CD14-positive monocyte (primary cell): ENCODE results near the gene CSRP1. TPM values are rescaled to one million over a fixed set of nuclear protein-coding genes. Genes with fewer than 3 reads are reported as not detected.
A peak's percentile ranks its signal among the peaks of the same experiment; 100 is the strongest.

ENCODE experiments used
- DNase-seq, 3 donors: peaks; one replicate each; pipeline ENCODE4 v3.0.0-alpha.2; 2011 to 2022
- H2AFZ ChIP-seq: 2 replicates; pipeline ENCODE4 v1.6.0; 2012; ENCODE audit warnings: mild to moderate bottlenecking, low read depth, low read length, inconsistent platforms; ENCODE audit not compliant: insufficient read depth, poor library complexity, severe bottlenecking
- H3K27ac ChIP-seq, 2 donors: 1 replicate in 1 of 2; 2 replicates in 1 of 2; pipeline ENCODE4 v1.5.1; 2012 to 2013; ENCODE audit warnings: low read length in 2 of 2, control low read depth in 1 of 2, inconsistent platforms in 1 of 2, low read depth in 1 of 2, mild to moderate bottlenecking in 1 of 2
- H3K27me3 ChIP-seq, 2 donors: one replicate each; pipeline versions ENCODE4 v1.6.0 to v1.6.1; 2011 to 2013; ENCODE audit warnings: low read length in 2 of 2; ENCODE audit not compliant: control insufficient read depth in 2 of 2, insufficient read depth in 2 of 2
- H3K36me3 ChIP-seq, 2 donors: replicated peaks in 1 of 2; 1 replicate in 1 of 2; 2 replicates in 1 of 2; pipeline versions ENCODE4 v1.5.1 to v1.6.1; 2012 to 2013; ENCODE audit warnings: low read length in 2 of 2, control low read depth in 1 of 2, inconsistent platforms in 1 of 2, mild to moderate bottlenecking in 1 of 2; ENCODE audit not compliant: insufficient read depth in 2 of 2, control insufficient read depth in 1 of 2
- H3K4me1 ChIP-seq, 2 donors: 1 replicate in 1 of 2; 2 replicates in 1 of 2; pipeline versions ENCODE4 v1.5.1 to v1.6.1; 2012 to 2013; ENCODE audit warnings: low read length in 2 of 2, control low read depth in 1 of 2, inconsistent platforms in 1 of 2, mild to moderate bottlenecking in 1 of 2, moderate library complexity in 1 of 2; ENCODE audit not compliant: insufficient read depth in 2 of 2, control insufficient read depth in 1 of 2
- H3K4me2 ChIP-seq: replicated peaks from 2 replicates; pipeline ENCODE3; 2012; ENCODE audit warnings: low read length, moderate library complexity, mild to moderate bottlenecking; ENCODE audit not compliant: poor library complexity, severe bottlenecking; ENCODE audit errors: extremely low read depth
- H3K4me3 ChIP-seq, 3 experiments: fragments of 200-600 bp in 1 of 3; sonication (generic) in 1 of 3; replicated peaks in 1 of 3; 1 replicate in 2 of 3; 2 replicates in 1 of 3; pipeline ENCODE4 v1.5.1; 2011 to 2013; ENCODE audit warnings: low read length in 3 of 3, mild to moderate bottlenecking in 3 of 3, control low read depth in 2 of 3, low read depth in 2 of 3, inconsistent platforms in 1 of 3, moderate library complexity in 1 of 3
- H3K79me2 ChIP-seq: 2 replicates; pipeline ENCODE4 v1.6.0; 2012; ENCODE audit warnings: mild to moderate bottlenecking, control low read depth, inconsistent platforms, low read length, moderate library complexity; ENCODE audit not compliant: insufficient read depth
- H3K9ac ChIP-seq: 2 replicates; pipeline ENCODE4 v1.6.0; 2017; ENCODE audit warnings: low read length, mild to moderate bottlenecking; ENCODE audit not compliant: insufficient read depth, poor library complexity, severe bottlenecking
- H3K9me3 ChIP-seq, 2 donors: replicated peaks in 1 of 2; 1 replicate in 1 of 2; 2 replicates in 1 of 2; pipeline versions ENCODE4 v1.5.1 to v1.6.1; 2012 to 2013; ENCODE audit warnings: low read length in 2 of 2, control low read depth in 1 of 2; ENCODE audit not compliant: control insufficient read depth in 1 of 2, insufficient read depth in 1 of 2
- H4K20me1 ChIP-seq: 2 replicates; pipeline ENCODE4 v1.6.0; 2012; ENCODE audit warnings: mild to moderate bottlenecking, low read length, control low read depth, moderate library complexity; ENCODE audit not compliant: insufficient read depth
- H3K27ac Mint-ChIP-seq, 7 donors: one replicate each; pipeline ENCODE4 v1.8.0; 2020; ENCODE audit warnings: mild to moderate bottlenecking in 7 of 7, mixed read lengths in 7 of 7, moderate library complexity in 6 of 7, inconsistent platforms in 2 of 7
- H3K27me3 Mint-ChIP-seq, 3 donors: one replicate each; pipeline ENCODE4 v1.8.0; 2021 to 2022; ENCODE audit warnings: low read depth in 3 of 3, mild to moderate bottlenecking in 3 of 3, mixed read lengths in 3 of 3, moderate library complexity in 3 of 3, inconsistent platforms in 1 of 3
- H3K36me3 Mint-ChIP-seq, 2 donors: one replicate each; pipeline ENCODE4 v1.8.0; 2020; ENCODE audit warnings: mixed read lengths in 2 of 2, inconsistent platforms in 1 of 2, mild to moderate bottlenecking in 1 of 2
- H3K4me1 Mint-ChIP-seq: one replicate; pipeline ENCODE4 v1.8.0; 2020; ENCODE audit warnings: mild to moderate bottlenecking, mixed read lengths
- H3K4me3 Mint-ChIP-seq, 2 donors: one replicate each; pipeline ENCODE4 v1.8.0; 2020; ENCODE audit warnings: mild to moderate bottlenecking in 2 of 2, mixed read lengths in 2 of 2, moderate library complexity in 1 of 2
- H3K9me3 Mint-ChIP-seq, 7 donors: one replicate each; pipeline ENCODE4 v1.8.0; 2020 to 2022; ENCODE audit warnings: mixed read lengths in 7 of 7, mild to moderate bottlenecking in 6 of 7, moderate library complexity in 6 of 7, inconsistent platforms in 2 of 7
- CTCF ChIP-seq: fragments of 200-600 bp; IDR thresholded peaks from one replicate; pipeline ENCODE4 v1.8.0; 2022; ENCODE audit warnings: antibody characterized with exemption, mild to moderate bottlenecking
- WGBS: methylation state at CpG from one replicate; pipeline ENCODE4 v1.1.5; 2013; ENCODE audit warnings: missing lambda C conversion rate; ENCODE audit not compliant: insufficient coverage; 5-methylcytosine and 5-hydroxymethylcytosine counted together
- intact Hi-C, 2 donors: fragments of 100-400 bp; cut with micrococcal nuclease; formaldehyde crosslinking; loops; one replicate each; pipeline versions ENCODE4 v1.15.0 to v1.15.1; 2023
- polyA plus RNA-seq, 3 donors: library from polyadenylated mRNA; depleted of rRNA in 1 of 3; unstranded in 2 of 3; stranded (reverse) in 1 of 3; fragments of 300-500 nt in 2 of 3; fragments of >200 nt in 1 of 3; fragmentation: Illumina TruSeq in 2 of 3; gene quantifications; 1 replicate in 2 of 3; 2 replicates in 1 of 3; pipeline ENCODE4 v1.2.3, GENCODE V29; 2012 to 2021

CSRP1 gene
- polyA plus RNA-seq, 3 donors: 87.4 to 111 (median 98.8) TPM

- Histone ChIP-seq H4K20me1 (peaks cover 82% of the 10 kb centered on the region), H2AFZ (no peak overlapping the region), H3K9me3 (no peaks in the 10 kb centered on the region), H3K4me1 (peaks cover 17 to 22% of the 10 kb centered on the region in 2 donors), H3K27me3 (no peaks in the 10 kb centered on the region), H3K79me2 (peaks cover 44% of the 10 kb centered on the region), H3K4me2 (no peak overlapping the region), H3K36me3 (peaks cover 36 to 84% of the 10 kb centered on the region in 2 donors), H3K27ac (no peak overlapping the region), H3K9ac (no peak overlapping the region), H3K4me3 (no peak overlapping the region)
- WGBS: 100% methylated on average over 3 of the region's 8 CpGs
- intact Hi-C loops: loop anchor here in 1 of 2 donors (10.0 kb wide), 1 partner anchor 61 kb away; no protein-coding TSS in a partner anchor
- peaks cover 62 to 78% of the 10 kb centered on the region in 2 donors for H3K36me3 Mint-ChIP-seq
- no peak for DNase-seq
- peaks cover 0 to 9% (median 0%) of the 10 kb centered on the region in 7 donors for H3K9me3 Mint-ChIP-seq
- H3K27me3 Mint-ChIP-seq: peaks cover 0 to 4% (median 3%) of the 10 kb centered on the region in 3 donors
- H3K27ac Mint-ChIP-seq: peak overlapping the region in 1 of 7 donors; percentile 80
- no peak for TF ChIP-seq CTCF
- H3K4me1 Mint-ChIP-seq: peaks cover 28% of the 10 kb centered on the region
- H3K4me3 Mint-ChIP-seq: no peak overlapping the region
Observed at GRCh38 chr1:201496296-201496690, 10.6 kb downstream of the CSRP1 start.

GRCh38 chr1:201495551-201496295, 11.2 kb downstream of the CSRP1 start:
- H4K20me1 ChIP-seq: peaks cover 78% of the 10 kb centered on the region
- Mint-ChIP-seq H3K27me3 (peaks cover 0 to 6% (median 4%) of the 10 kb centered on the region in 3 donors), H3K36me3 (peaks cover 62 to 78% of the 10 kb centered on the region in 2 donors), H3K9me3 (peaks cover 0 to 9% (median 0%) of the 10 kb centered on the region in 7 donors), H3K4me3 (no peak overlapping the region), H3K4me1 (peaks cover 33% of the 10 kb centered on the region), H3K27ac (peak overlapping the region in 1 of 7 donors; percentile 40)
- TF ChIP-seq CTCF: no peak
- H3K36me3 ChIP-seq: peaks cover 36 to 78% of the 10 kb centered on the region in 2 donors
- H3K9me3 ChIP-seq: no peaks in the 10 kb centered on the region
- H3K4me2 ChIP-seq: no peak overlapping the region
- H3K27me3 ChIP-seq: no peaks in the 10 kb centered on the region
- intact Hi-C loops: loop anchor here in 1 of 2 donors (10.0 kb wide), 1 partner anchor 61 kb away; no protein-coding TSS in a partner anchor
- no peak overlapping the region for H3K27ac ChIP-seq
- peaks cover 23 to 28% of the 10 kb centered on the region in 2 donors for H3K4me1 ChIP-seq
- H3K4me3 ChIP-seq: no peak overlapping the region
- H3K9ac ChIP-seq: no peak overlapping the region
- DNase-seq: no peak
- H3K79me2 ChIP-seq: peaks cover 38% of the 10 kb centered on the region
- WGBS: 98% methylated on average over 6 of the region's 11 CpGs
- no peak overlapping the region for H2AFZ ChIP-seq
